PC-3 (cell line): Measurements from ENCODE around the gene WFS1.

Source experiments
- CTCF ChIP-seq: fragments of 300-600 bp; sonication (generic); conservative IDR thresholded peaks from 2 replicates; pipeline ENCODE4 v1.5.1; 2017; ENCODE audit warnings: antibody characterized with exemption, low read depth, mild to moderate bottlenecking, low read length
- EZH2 ChIP-seq: fragments of 300-600 bp; sonication (generic); IDR thresholded peaks from one replicate; pipeline ENCODE4 v1.6.1; 2017; ENCODE audit warnings: antibody characterized with exemption, mild to moderate bottlenecking, low read length; ENCODE audit not compliant: unreplicated experiment
- EZH2phosphoT487 ChIP-seq: fragments of 300-600 bp; sonication (generic); IDR thresholded peaks from 2 replicates; pipeline ENCODE4 v1.6.1; 2018; ENCODE audit warnings: mild to moderate bottlenecking, antibody characterized with exemption, low read length, borderline replicate concordance

GRCh38 chr4:6319530-6320150, 50.0 kb downstream of the WFS1 start:
- TF ChIP-seq CTCF = no peak
- no peak for TF ChIP-seq EZH2
- no peak for TF ChIP-seq EZH2phosphoT487
